Fibroblast of lung (primary cell): ENCODE results near the gene PTPN13. TPM values are rescaled to one million over a fixed set of nuclear protein-coding genes. Genes with fewer than 3 reads are reported as not detected.

Source experiments
- DNase-seq, 2 donors: peaks; one replicate each; pipeline versions ENCODE4 v3.0.0 to v3.0.0-alpha.2; 2010; ENCODE audit warnings: low read depth in 2 of 2
- H2AFZ ChIP-seq: 2 replicates; pipeline ENCODE4 v1.5.1; 2012; ENCODE audit warnings: low read length, control low read depth, inconsistent platforms
- H3K27ac ChIP-seq: 2 replicates; pipeline ENCODE4 v1.5.1; 2011; ENCODE audit warnings: low read length, control low read depth; ENCODE audit not compliant: insufficient read depth
- H3K27me3 ChIP-seq: 2 replicates; pipeline ENCODE4 v1.5.1; 2011; ENCODE audit warnings: mild to moderate bottlenecking, low read length; ENCODE audit not compliant: control insufficient read depth, insufficient read depth
- H3K36me3 ChIP-seq: 2 replicates; pipeline ENCODE4 v1.5.1; 2011; ENCODE audit warnings: low read length; ENCODE audit not compliant: control insufficient read depth, insufficient read depth
- H3K4me1 ChIP-seq: 2 replicates; pipeline ENCODE4 v1.5.1; 2011; ENCODE audit warnings: low read length; ENCODE audit not compliant: control insufficient read depth, insufficient read depth; ENCODE audit errors: extremely low read depth
- H3K4me2 ChIP-seq: 2 replicates; pipeline ENCODE4 v1.5.1; 2011; ENCODE audit warnings: low read length, control low read depth; ENCODE audit not compliant: insufficient read depth; ENCODE audit errors: extremely low read depth
- H3K4me3 ChIP-seq, 4 experiments: fragments of 200-600 bp in 1 of 4; sonication (generic) in 1 of 4; replicated peaks in 1 of 4; 2 replicates each; pipeline ENCODE4 v1.5.1; 2011 to 2016; ENCODE audit warnings: low read length in 4 of 4, low read depth in 3 of 4, mild to moderate bottlenecking in 3 of 4, control low read depth in 2 of 4, inconsistent platforms in 1 of 4, mixed read lengths in 1 of 4; ENCODE audit not compliant: insufficient read depth in 1 of 4; ENCODE audit errors: control extremely low read depth in 1 of 4
- H3K79me2 ChIP-seq: 2 replicates; pipeline ENCODE4 v1.5.1; 2012; ENCODE audit warnings: mild to moderate bottlenecking, low read length, inconsistent platforms; ENCODE audit not compliant: control insufficient read depth, insufficient read depth
- H3K9ac ChIP-seq: 2 replicates; pipeline ENCODE4 v1.5.1; 2011; ENCODE audit warnings: mild to moderate bottlenecking, low read length, control low read depth; ENCODE audit not compliant: insufficient read depth
- H3K9me3 ChIP-seq: 2 replicates; pipeline ENCODE4 v1.5.1; 2012; ENCODE audit warnings: low read depth, low read length; ENCODE audit not compliant: control insufficient read depth, insufficient read depth
- H4K20me1 ChIP-seq: 2 replicates; pipeline ENCODE4 v1.5.1; 2011; ENCODE audit warnings: low read length; ENCODE audit not compliant: control insufficient read depth, insufficient read depth; ENCODE audit errors: extremely low read depth
- CTCF ChIP-seq, 2 donors: IDR thresholded peaks in 1 of 2; conservative IDR thresholded peaks in 1 of 2; 1 replicate in 1 of 2; 2 replicates in 1 of 2; pipeline ENCODE4 v1.5.1; 2011 to 2012; ENCODE audit warnings: low read length in 2 of 2, control low read depth in 1 of 2, inconsistent platforms in 1 of 2, low read depth in 1 of 2, mild to moderate bottlenecking in 1 of 2
- EZH2 ChIP-seq: IDR thresholded peaks from 2 replicates; pipeline ENCODE4 v1.5.1; 2012; ENCODE audit warnings: low read length, control low read depth, mild to moderate bottlenecking; ENCODE audit errors: missing control alignments
- polyA plus RNA-seq, 2 donors: library from polyadenylated mRNA; depleted of rRNA in 1 of 2; stranded (reverse) in 1 of 2; unstranded in 1 of 2; fragments of >200 nt; gene quantifications; 2 replicates each; pipeline ENCODE4 v1.2.1, GENCODE V29; 2011 to 2012; ENCODE audit warnings: missing spikeins in 1 of 2
- total RNA-seq: library from RNA; depleted of rRNA; stranded (reverse); fragments of >200 nt; gene quantifications from 2 replicates; pipeline ENCODE4 v1.2.1, GENCODE V29; 2014

The PTPN13 gene
- total and polyA plus RNA-seq, 2 donors (not counting 1 experiment from before 2014, with no cell fraction given) = 16.5 to 136 TPM

DNA sequence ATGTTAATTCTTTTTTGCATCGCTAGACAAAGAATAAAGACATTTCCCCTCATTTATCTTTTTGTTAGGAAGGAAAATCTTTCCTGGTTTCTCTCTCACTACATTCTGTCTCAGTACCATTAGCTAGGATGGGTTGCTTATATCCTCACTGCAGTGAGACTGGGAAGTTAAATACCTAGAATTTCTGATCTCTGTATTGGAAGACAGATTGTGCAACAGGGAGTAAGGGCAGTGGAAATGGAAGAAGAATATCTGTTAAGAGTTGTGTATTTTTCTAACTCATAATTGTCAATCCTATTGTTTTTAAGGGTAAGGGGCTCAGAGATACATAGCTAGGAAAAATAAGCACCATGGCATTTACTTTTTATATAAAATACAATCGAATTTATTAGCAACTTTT, 19.6 kb downstream of the PTPN13 start:
- Histone ChIP-seq H3K9ac (no peak overlapping the region), H3K27me3 (no peaks in the 10 kb centered on the region), H3K4me3 (no peak overlapping the region), H3K4me1 (no peaks in the 10 kb centered on the region), H4K20me1 (no peaks in the 10 kb centered on the region), H3K79me2 (no peaks in the 10 kb centered on the region), H2AFZ (no peak overlapping the region), H3K27ac (no peak overlapping the region), H3K4me2 (no peak overlapping the region), H3K9me3 (no peaks in the 10 kb centered on the region), H3K36me3 (no peaks in the 10 kb centered on the region)
- TF ChIP-seq EZH2 (no peak), CTCF (conservative IDR thresholded peaks at IDR 0.05 in 1 of 2, IDR thresholded peaks at IDR 0.05 in 1 of 2; ENCODE audit: low read depth in 1 of 2, low read length in 2 of 2) (no peak)
- no peak for DNase-seq

GRCh38 chr4:86614865-86615264, 20.8 kb downstream of the PTPN13 start:
- no peak for TF ChIP-seq CTCF (conservative IDR thresholded peaks at IDR 0.05 in 1 of 2, IDR thresholded peaks at IDR 0.05 in 1 of 2; ENCODE audit: low read depth in 1 of 2, low read length in 2 of 2)
- no peak for TF ChIP-seq EZH2
- no peaks in the 10 kb centered on the region for H3K36me3 ChIP-seq
- H3K9me3 ChIP-seq = no peaks in the 10 kb centered on the region
- no peak overlapping the region for H3K27ac ChIP-seq
- peaks cover 2% of the 10 kb centered on the region for H3K79me2 ChIP-seq
- H3K9ac ChIP-seq = no peak overlapping the region
- H3K4me1 ChIP-seq = no peaks in the 10 kb centered on the region
- H3K4me2 ChIP-seq = no peak overlapping the region
- no peaks in the 10 kb centered on the region for H3K27me3 ChIP-seq
- no peaks in the 10 kb centered on the region for H4K20me1 ChIP-seq
- DNase-seq = no peak
- no peak overlapping the region for H3K4me3 ChIP-seq
- H2AFZ ChIP-seq = no peak overlapping the region

- Histone ChIP-seq H2AFZ (no peak overlapping the region), H3K36me3 (no peaks in the 10 kb centered on the region), H3K79me2 (peaks cover 2% of the 10 kb centered on the region), H3K27me3 (no peaks in the 10 kb centered on the region), H3K4me3 (no peak overlapping the region), H3K27ac (no peak overlapping the region), H4K20me1 (no peaks in the 10 kb centered on the region), H3K4me2 (no peak overlapping the region), H3K4me1 (no peaks in the 10 kb centered on the region), H3K9ac (no peak overlapping the region), H3K9me3 (no peaks in the 10 kb centered on the region)
- DNase-seq = no peak
- TF ChIP-seq CTCF (conservative IDR thresholded peaks at IDR 0.05 in 1 of 2, IDR thresholded peaks at IDR 0.05 in 1 of 2; ENCODE audit: low read depth in 1 of 2, low read length in 2 of 2) (no peak), EZH2 (no peak)
These were observed 21.4 kb downstream of the PTPN13 start for GRCh38 chr4:86615501-86615900.
